H9 (cell line): ENCODE results near the gene SNN. TPM values are rescaled to one million over a fixed set of nuclear protein-coding genes. Genes with fewer than 3 reads are reported as not detected.
A peak's percentile ranks its signal among the peaks of the same experiment; 100 is the strongest.

Experiments
- DNase-seq: peaks from one replicate; pipeline ENCODE4 v3.0.0-alpha.2; 2017
- H2AFZ ChIP-seq: one replicate; pipeline ENCODE4 v1.6.1; 2013; ENCODE audit warnings: mild to moderate bottlenecking, low read length, control low read depth, moderate library complexity
- H2AK5ac ChIP-seq: 2 replicates; pipeline ENCODE4 v1.6.1; 2013; ENCODE audit warnings: low read length, control low read depth, mixed read lengths; ENCODE audit not compliant: insufficient read length
- H2BK120ac ChIP-seq: one replicate; pipeline ENCODE4 v1.6.1; 2013; ENCODE audit warnings: low read depth, mild to moderate bottlenecking, low read length, control low read depth, inconsistent platforms; ENCODE audit not compliant: poor library complexity, severe bottlenecking
- H2BK12ac ChIP-seq: 2 replicates; pipeline ENCODE4 v1.6.1; 2013; ENCODE audit warnings: low read length, control low read depth, mixed read lengths, low read depth; ENCODE audit not compliant: insufficient read length
- H2BK15ac ChIP-seq: 2 replicates; pipeline ENCODE4 v1.6.1; 2013; ENCODE audit warnings: low read depth, low read length, control low read depth
- H2BK20ac ChIP-seq: one replicate; pipeline ENCODE4 v1.6.1; 2013; ENCODE audit warnings: low read depth, mild to moderate bottlenecking, low read length, control low read depth, inconsistent platforms; ENCODE audit not compliant: poor library complexity, severe bottlenecking
- H2BK5ac ChIP-seq: 2 replicates; pipeline ENCODE4 v1.6.1; 2013; ENCODE audit warnings: low read length, control low read depth, mixed read lengths; ENCODE audit not compliant: insufficient read length
- H3K14ac ChIP-seq: 2 replicates; pipeline ENCODE4 v1.6.1; 2013; ENCODE audit warnings: low read length, control low read depth; ENCODE audit not compliant: insufficient read depth
- H3K18ac ChIP-seq: 2 replicates; pipeline ENCODE4 v1.6.1; 2013; ENCODE audit warnings: low read depth, mild to moderate bottlenecking, mixed read lengths, low read length, control low read depth; ENCODE audit not compliant: insufficient read length
- H3K23ac ChIP-seq: 2 replicates; pipeline ENCODE4 v1.6.1; 2013; ENCODE audit warnings: low read length, control low read depth, mixed read lengths, low read depth; ENCODE audit not compliant: insufficient read length
- H3K23me2 ChIP-seq: 2 replicates; pipeline ENCODE4 v1.6.1; 2013; ENCODE audit warnings: low read depth, mild to moderate bottlenecking, mixed read lengths, low read length, control low read depth; ENCODE audit not compliant: insufficient read length, poor library complexity, severe bottlenecking
- H3K27ac ChIP-seq: 2 replicates; pipeline ENCODE4 v1.5.1; 2013; ENCODE audit warnings: low read length, control low read depth, mixed read lengths, low read depth; ENCODE audit not compliant: insufficient read length
- H3K27me3 ChIP-seq: 2 replicates; pipeline ENCODE4 v1.6.1; 2013; ENCODE audit warnings: low read length, control low read depth, inconsistent platforms; ENCODE audit not compliant: insufficient read depth
- H3K4ac ChIP-seq: 2 replicates; pipeline ENCODE4 v1.6.1; 2013; ENCODE audit warnings: low read depth, mild to moderate bottlenecking, control low read depth, inconsistent platforms, low read length, moderate library complexity
- H3K4me1 ChIP-seq: 2 replicates; pipeline ENCODE4 v1.6.1; 2013; ENCODE audit warnings: low read length, control low read depth, inconsistent platforms; ENCODE audit not compliant: insufficient read depth
- H3K4me2 ChIP-seq: 2 replicates; pipeline ENCODE4 v1.6.1; 2013; ENCODE audit warnings: low read length, control low read depth, mixed read lengths; ENCODE audit not compliant: insufficient read length, insufficient read depth
- H3K56ac ChIP-seq: 2 replicates; pipeline ENCODE4 v1.6.1; 2013; ENCODE audit warnings: low read depth, mild to moderate bottlenecking, mixed read lengths, low read length, control low read depth; ENCODE audit not compliant: insufficient read length
- H3K79me1 ChIP-seq: 2 replicates; pipeline ENCODE4 v1.6.1; 2013; ENCODE audit warnings: low read depth, mild to moderate bottlenecking, moderate library complexity, low read length, control low read depth, inconsistent platforms; ENCODE audit not compliant: insufficient read depth, poor library complexity, severe bottlenecking
- H3K79me2 ChIP-seq: 2 replicates; pipeline ENCODE4 v1.6.1; 2013; ENCODE audit warnings: low read length, control low read depth, inconsistent platforms; ENCODE audit not compliant: insufficient read depth
- H3K9ac ChIP-seq: 2 replicates; pipeline ENCODE4 v1.6.1; 2013; ENCODE audit warnings: low read length, control low read depth, mixed read lengths; ENCODE audit not compliant: insufficient read length; ENCODE audit errors: extremely low read depth
- H3K9me3 ChIP-seq: one replicate; pipeline ENCODE4 v1.6.1; 2013; ENCODE audit warnings: low read depth, low read length, inconsistent platforms; ENCODE audit not compliant: control insufficient read depth
- H3T11ph ChIP-seq: one replicate; pipeline ENCODE4 v1.6.1; 2013; ENCODE audit warnings: mild to moderate bottlenecking, low read length, control low read depth, inconsistent platforms
- H4K20me1 ChIP-seq: one replicate; pipeline ENCODE4 v1.6.1; 2013; ENCODE audit not compliant: control insufficient read depth, insufficient read length, insufficient read depth
- H4K5ac ChIP-seq: 2 replicates; pipeline ENCODE4 v1.6.1; 2013; ENCODE audit warnings: low read depth, mild to moderate bottlenecking, mixed read lengths, low read length, control low read depth; ENCODE audit not compliant: insufficient read length
- H4K8ac ChIP-seq: replicated peaks from 2 replicates; pipeline ENCODE4 v1.6.1; 2013; ENCODE audit warnings: low read length, control low read depth, mixed read lengths, low read depth; ENCODE audit not compliant: insufficient read length
- H4K91ac ChIP-seq: 2 replicates; pipeline ENCODE4 v1.6.1; 2013; ENCODE audit warnings: low read depth, mild to moderate bottlenecking, moderate library complexity, mixed read lengths, low read length, control low read depth; ENCODE audit not compliant: insufficient read length
- H3K27ac Mint-ChIP-seq, 3 experiments: 2 replicates in 2 of 3; 3 replicates in 1 of 3; pipeline ENCODE4 v1.8.0; 2020 to 2021; ENCODE audit warnings: mixed read lengths in 3 of 3, mild to moderate bottlenecking in 1 of 3, moderate library complexity in 1 of 3
- H3K27me3 Mint-ChIP-seq: 2 replicates; pipeline ENCODE4 v1.8.0; 2021; ENCODE audit warnings: low read depth, mild to moderate bottlenecking, moderate library complexity, mixed read lengths
- H3K36me3 Mint-ChIP-seq, 3 experiments: 2 replicates in 2 of 3; 3 replicates in 1 of 3; pipeline ENCODE4 v1.8.0; 2020 to 2021; ENCODE audit warnings: low read depth in 3 of 3, mixed read lengths in 3 of 3; ENCODE audit not compliant: insufficient read depth in 1 of 3
- H3K4me1 Mint-ChIP-seq, 2 experiments: 2 replicates each; pipeline ENCODE4 v1.8.0; 2020; ENCODE audit warnings: mixed read lengths in 2 of 2
- H3K4me3 Mint-ChIP-seq, 2 experiments: 2 replicates in 1 of 2; 3 replicates in 1 of 2; pipeline ENCODE4 v1.8.0; 2020 to 2021; ENCODE audit warnings: mild to moderate bottlenecking in 2 of 2, mixed read lengths in 2 of 2, moderate library complexity in 1 of 2
- H3K9me3 Mint-ChIP-seq, 2 experiments: 2 replicates in 1 of 2; 3 replicates in 1 of 2; pipeline ENCODE4 v1.8.0; 2020; ENCODE audit warnings: mild to moderate bottlenecking in 2 of 2, mixed read lengths in 2 of 2, moderate library complexity in 1 of 2
- WGBS: extraction: QIAGEN DNeasy Blood & Tissue Kit; methylation state at CpG from one replicate; pipeline ENCODE4 v1.1.7; 2013; ENCODE audit warnings: missing lambda C conversion rate, low lambda C conversion rate, mixed read lengths; ENCODE audit not compliant: insufficient read length; ENCODE audit errors: extremely low coverage; 5-methylcytosine and 5-hydroxymethylcytosine counted together
- total RNA-seq: library from RNA; stranded (reverse); gene quantifications from 2 replicates; pipeline ENCODE4 v1.2.1, GENCODE V29; 2021
- TF ChIP-seq, protein P1 (sequence below): fragments of 200-600 bp; sonication (generic); conservative IDR thresholded peaks from 3 replicates; pipeline ENCODE4 v1.8.0; 2021; ENCODE audit warnings: antibody characterized with exemption, mild to moderate bottlenecking

The SNN gene
- total RNA-seq, 1 experiment from 2014 or later, result 44.2 TPM

DNA sequence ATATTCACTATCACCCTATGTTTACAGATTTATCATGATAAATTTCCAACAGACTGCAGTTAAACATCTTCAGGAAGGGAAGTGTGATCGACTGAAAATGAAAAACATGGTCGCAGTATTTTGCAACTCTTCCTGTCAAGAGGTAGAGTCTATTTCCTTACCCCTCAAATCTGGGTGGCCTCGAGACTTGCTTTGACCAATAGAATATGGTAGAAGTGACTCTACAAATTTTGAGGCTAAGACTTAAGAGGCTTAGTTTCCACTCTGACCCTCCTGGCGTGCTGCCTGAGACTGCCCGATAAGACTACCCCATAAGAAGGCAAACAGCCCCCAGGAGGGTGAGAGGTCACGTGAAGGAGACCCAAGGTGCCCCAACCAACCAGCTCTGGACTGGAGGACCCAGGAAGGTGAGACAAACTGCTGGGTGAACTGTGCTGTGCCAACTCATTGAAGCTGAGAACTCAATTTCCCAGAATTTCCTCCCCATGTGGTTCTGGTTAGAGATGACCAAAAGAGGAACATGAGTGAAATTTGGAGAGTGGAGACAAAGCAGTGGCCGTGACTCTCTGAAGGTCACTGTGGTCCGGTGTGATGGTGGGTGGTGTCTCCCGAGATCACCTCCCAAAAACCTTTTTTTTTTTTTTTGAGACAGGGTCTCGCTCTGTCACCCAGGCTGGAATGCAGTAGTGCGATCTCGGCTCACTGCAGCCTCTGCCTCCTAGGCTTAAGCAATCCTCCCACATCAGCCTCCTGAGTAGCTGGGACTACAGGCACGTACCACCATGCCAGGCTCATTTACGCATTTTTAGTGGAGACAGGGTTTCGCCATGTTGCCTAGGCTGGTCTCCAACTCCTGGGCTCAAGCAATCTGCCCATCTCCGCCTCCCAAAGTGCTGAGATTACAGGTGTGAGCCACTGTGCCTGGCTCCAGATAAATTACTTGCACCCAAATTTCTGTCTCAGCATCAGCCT lies 43.3 kb upstream of the SNN start:
- Histone ChIP-seq H3K79me2 (no peaks in the 10 kb centered on the region), H4K5ac (no peak overlapping the region)

More for the DNA sequence above, 43.3 kb upstream of the SNN start:
- DNase-seq, result no peak
- Histone ChIP-seq H2BK5ac (no peak overlapping the region), H3T11ph (no peak overlapping the region), H3K23ac (no peak overlapping the region), H2BK15ac (no peak overlapping the region), H3K14ac (no peak overlapping the region), H2BK120ac (no peak overlapping the region), H3K4me2 (no peak overlapping the region), H3K4ac (no peak overlapping the region), H3K4me1 (no peaks in the 10 kb centered on the region), H3K27me3 (no peaks in the 10 kb centered on the region), H2BK12ac (no peak overlapping the region), H3K27ac (no peak overlapping the region), H3K9me3 (no peaks in the 10 kb centered on the region), H3K9ac (no peak overlapping the region), H3K56ac (no peak overlapping the region), H4K91ac (no peak overlapping the region), H3K23me2 (no peaks in the 10 kb centered on the region), H2BK20ac (no peak overlapping the region), H3K79me1 (no peaks in the 10 kb centered on the region), H2AFZ (no peak overlapping the region), H3K18ac (no peak overlapping the region), H2AK5ac (no peak overlapping the region), H4K8ac (no peak overlapping the region), H4K20me1 (no peaks in the 10 kb centered on the region)
- Mint-ChIP-seq H3K4me3 (no peak overlapping the region), H3K27ac (peak overlapping the region in 2 of 3 experiments; percentile 25 to 57; a peak in 1 of 7 replicates), H3K9me3 (peaks cover 0 to 3% of the 10 kb centered on the region in 2 experiments; a peak in 1 of 5 replicates), H3K4me1 (peaks cover 21% of the 10 kb centered on the region in 2 experiments), H3K27me3 (peaks cover 1% of the 10 kb centered on the region; the same call in 1 of the 2 replicates), H3K36me3 (peaks cover 0 to 8% (median 0%) of the 10 kb centered on the region in 3 experiments; a peak in 2 of 7 replicates)
- no CpG with 5 or more reads among the region's 16 CpGs for WGBS
- TF ChIP-seq, protein P1, sequence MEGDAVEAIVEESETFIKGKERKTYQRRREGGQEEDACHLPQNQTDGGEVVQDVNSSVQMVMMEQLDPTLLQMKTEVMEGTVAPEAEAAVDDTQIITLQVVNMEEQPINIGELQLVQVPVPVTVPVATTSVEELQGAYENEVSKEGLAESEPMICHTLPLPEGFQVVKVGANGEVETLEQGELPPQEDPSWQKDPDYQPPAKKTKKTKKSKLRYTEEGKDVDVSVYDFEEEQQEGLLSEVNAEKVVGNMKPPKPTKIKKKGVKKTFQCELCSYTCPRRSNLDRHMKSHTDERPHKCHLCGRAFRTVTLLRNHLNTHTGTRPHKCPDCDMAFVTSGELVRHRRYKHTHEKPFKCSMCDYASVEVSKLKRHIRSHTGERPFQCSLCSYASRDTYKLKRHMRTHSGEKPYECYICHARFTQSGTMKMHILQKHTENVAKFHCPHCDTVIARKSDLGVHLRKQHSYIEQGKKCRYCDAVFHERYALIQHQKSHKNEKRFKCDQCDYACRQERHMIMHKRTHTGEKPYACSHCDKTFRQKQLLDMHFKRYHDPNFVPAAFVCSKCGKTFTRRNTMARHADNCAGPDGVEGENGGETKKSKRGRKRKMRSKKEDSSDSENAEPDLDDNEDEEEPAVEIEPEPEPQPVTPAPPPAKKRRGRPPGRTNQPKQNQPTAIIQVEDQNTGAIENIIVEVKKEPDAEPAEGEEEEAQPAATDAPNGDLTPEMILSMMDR, result no peak
